GM23338 (cell line): Measurements from ENCODE around the gene LACRT. TPM values are rescaled to one million over a fixed set of nuclear protein-coding genes. Genes with fewer than 3 reads are reported as not detected.

Experiments used
- ATAC-seq: fragments of 200-7000 bp; cut with Tn5 transposase; 3 replicates; pipeline ENCODE4 v1.9.1; 2020
- DNase-seq: peaks from one replicate; pipeline ENCODE4 v3.0.0-alpha.2; 2015; ENCODE audit warnings: low spot score
- H2AFZ ChIP-seq: fragments of 200-600 bp; sonication (generic); 2 replicates; pipeline ENCODE4 v1.8.0; 2016; ENCODE audit warnings: antibody characterized with exemption, mild to moderate bottlenecking, moderate library complexity
- H3F3A ChIP-seq: fragments of 200-600 bp; sonication (generic); replicated peaks from 2 replicates; pipeline ENCODE4 v1.8.0; 2017; ENCODE audit warnings: antibody characterized with exemption, mixed run types, low read depth
- H3K27ac ChIP-seq: fragments of 200-600 bp; sonication (generic); 2 replicates; pipeline ENCODE4 v1.6.1; 2016; ENCODE audit warnings: low read depth
- H3K27me3 ChIP-seq: fragments of 200-600 bp; sonication (generic); 2 replicates; pipeline ENCODE4 v1.8.0; 2016; ENCODE audit warnings: mild to moderate bottlenecking, mixed run types, moderate library complexity; ENCODE audit not compliant: insufficient read depth
- H3K36me3 ChIP-seq: fragments of 200-600 bp; sonication (generic); 2 replicates; pipeline ENCODE4 v1.8.0; 2016; ENCODE audit warnings: mild to moderate bottlenecking; ENCODE audit not compliant: insufficient read depth
- H3K4me1 ChIP-seq: fragments of 200-600 bp; sonication (generic); 2 replicates; pipeline ENCODE4 v1.8.0; 2016; ENCODE audit warnings: mild to moderate bottlenecking, moderate library complexity; ENCODE audit not compliant: insufficient read depth
- H3K4me2 ChIP-seq: fragments of 200-600 bp; sonication (generic); 2 replicates; pipeline ENCODE4 v1.7.1; 2017; ENCODE audit warnings: mixed run types
- H3K4me3 ChIP-seq: fragments of 200-600 bp; sonication (generic); 2 replicates; pipeline ENCODE4 v1.6.1; 2016; ENCODE audit warnings: mixed run types
- H3K79me2 ChIP-seq: fragments of 200-600 bp; sonication (generic); replicated peaks from 2 replicates; pipeline ENCODE4 v1.8.0; 2017; ENCODE audit warnings: mild to moderate bottlenecking; ENCODE audit not compliant: insufficient read depth
- H3K9me2 ChIP-seq: fragments of 200-600 bp; sonication (generic); 2 replicates; pipeline ENCODE4 v1.8.0; 2017; ENCODE audit not compliant: insufficient read depth
- H4K20me1 ChIP-seq: fragments of 200-600 bp; sonication (generic); replicated peaks from 2 replicates; pipeline ENCODE4 v1.8.0; 2017; ENCODE audit warnings: mild to moderate bottlenecking; ENCODE audit not compliant: insufficient read depth
- H3K27ac Mint-ChIP-seq: 2 replicates; pipeline ENCODE4 v1.8.0; 2020; ENCODE audit warnings: inconsistent platforms, mild to moderate bottlenecking, moderate library complexity, mixed read lengths
- H3K27me3 Mint-ChIP-seq: 3 replicates; pipeline ENCODE4 v1.8.0; 2022; ENCODE audit warnings: low read depth, mild to moderate bottlenecking, moderate library complexity, mixed read lengths, inconsistent platforms; ENCODE audit not compliant: insufficient read depth, poor library complexity
- H3K36me3 Mint-ChIP-seq: 3 replicates; pipeline ENCODE4 v1.8.0; 2021; ENCODE audit warnings: low read depth, mild to moderate bottlenecking, inconsistent platforms, moderate library complexity, mixed read lengths
- H3K4me1 Mint-ChIP-seq: 3 replicates; pipeline ENCODE4 v1.8.0; 2020; ENCODE audit warnings: mild to moderate bottlenecking, inconsistent platforms, mixed read lengths
- H3K4me3 Mint-ChIP-seq: 3 replicates; pipeline ENCODE4 v1.8.0; 2021; ENCODE audit warnings: moderate library complexity, mild to moderate bottlenecking, inconsistent platforms, mixed read lengths
- H3K9me3 Mint-ChIP-seq: 3 replicates; pipeline ENCODE4 v1.8.0; 2020; ENCODE audit warnings: moderate library complexity, mild to moderate bottlenecking, inconsistent platforms, mixed read lengths
- ETS1 ChIP-seq: IDR thresholded peaks from 2 replicates; pipeline ENCODE4 v1.6.1; 2016; ENCODE audit warnings: antibody characterized with exemption
- EZH2 ChIP-seq: fragments of 200-600 bp; sonication (generic); IDR thresholded peaks from one replicate; pipeline ENCODE4 v1.8.0; 2017; ENCODE audit warnings: antibody characterized with exemption, mild to moderate bottlenecking, low read depth; ENCODE audit not compliant: unreplicated experiment
- EZH2phosphoT487 ChIP-seq: fragments of 200-600 bp; sonication (generic); IDR thresholded peaks from one replicate; pipeline ENCODE4 v1.8.1; 2018; ENCODE audit warnings: antibody characterized with exemption; ENCODE audit not compliant: unreplicated experiment
- JUNB ChIP-seq: IDR thresholded peaks from one replicate; pipeline ENCODE4 v1.6.1; 2016; ENCODE audit warnings: antibody characterized with exemption; ENCODE audit not compliant: unreplicated experiment
- NANOG ChIP-seq: IDR thresholded peaks from 2 replicates; pipeline ENCODE4 v1.6.1; 2016; ENCODE audit warnings: antibody characterized with exemption, borderline replicate concordance
- POLR2AphosphoS5 ChIP-seq: IDR thresholded peaks from 2 replicates; pipeline ENCODE4 v1.6.1; 2016; ENCODE audit warnings: antibody characterized with exemption, low read depth
- REST ChIP-seq: IDR thresholded peaks from one replicate; pipeline ENCODE4 v1.6.1; 2018; ENCODE audit warnings: antibody characterized with exemption; ENCODE audit not compliant: unreplicated experiment
- STAT1 ChIP-seq: IDR thresholded peaks from one replicate; pipeline ENCODE4 v1.6.1; 2016; ENCODE audit warnings: antibody characterized with exemption; ENCODE audit not compliant: unreplicated experiment
- ZNF114 ChIP-seq: fragments of 250-450 bp; sonication (Bioruptor Pico); IDR thresholded peaks from 2 replicates; pipeline ENCODE4 v1.5.0; 2020; ENCODE audit warnings: mild to moderate bottlenecking, moderate library complexity
- ZNF331 ChIP-seq: fragments of 250-450 bp; sonication (Bioruptor Pico); IDR thresholded peaks from 2 replicates; pipeline ENCODE4 v1.5.0; 2020; ENCODE audit warnings: low read depth, mild to moderate bottlenecking, moderate library complexity
- ZNF462 ChIP-seq: fragments of 250-450 bp; sonication (Bioruptor Pico); IDR thresholded peaks from 2 replicates; pipeline ENCODE4 v1.5.0; 2020; ENCODE audit warnings: mild to moderate bottlenecking, moderate library complexity
- polyA plus RNA-seq: library from polyadenylated mRNA; unstranded; fragments of >200 nt; fragmentation: Nextera tagmentation; extraction: Ambion mirVana; gene quantifications from 2 replicates; pipeline ENCODE4 v1.2.1, GENCODE V29; 2016
- total RNA-seq: library from RNA; depleted of rRNA; stranded (reverse); fragments of >200 nt; shearing (Covaris generic); gene quantifications from 2 replicates; pipeline ENCODE4 v1.2.3, GENCODE V29; 2014

The LACRT gene
- total and polyA plus RNA-seq, 2 experiments from 2014 or later: not detected

GRCh38 chr12:54589964-54590363, 44.7 kb downstream of the LACRT start:
- H3K4me2 ChIP-seq: no peak overlapping the region
- no peak for DNase-seq

More at GRCh38 chr12:54589964-54590363, 44.7 kb downstream of the LACRT start:
- no peaks in the 10 kb centered on the region for H3K9me3 Mint-ChIP-seq
- Histone ChIP-seq H3K79me2 (no peaks in the 10 kb centered on the region), H3K36me3 (no peaks in the 10 kb centered on the region), H3K9me2 (no peaks in the 10 kb centered on the region), H3F3A (no peaks in the 10 kb centered on the region), H4K20me1 (no peaks in the 10 kb centered on the region), H3K4me1 (peaks cover 31% of the 10 kb centered on the region), H2AFZ (no peak overlapping the region), H3K4me3 (no peak overlapping the region), H3K27me3 (peaks cover 70% of the 10 kb centered on the region), H3K27ac (no peak overlapping the region)
- no peak overlapping the region for H3K27ac Mint-ChIP-seq
- peaks cover 47% of the 10 kb centered on the region for H3K27me3 Mint-ChIP-seq
- H3K36me3 Mint-ChIP-seq: no peaks in the 10 kb centered on the region
- ATAC-seq: no peak
- H3K4me1 Mint-ChIP-seq: peaks cover 44% of the 10 kb centered on the region
- TF ChIP-seq JUNB: no peak
- no peak for TF ChIP-seq ZNF114 (CRISPR knock-in tag)
- no peak for TF ChIP-seq ETS1
- TF ChIP-seq NANOG: no peak
- TF ChIP-seq STAT1: no peak
- no peak for TF ChIP-seq EZH2
- no peak for TF ChIP-seq POLR2AphosphoS5
- no peak for TF ChIP-seq ZNF331 (CRISPR knock-in tag)
- TF ChIP-seq REST: no peak
- TF ChIP-seq ZNF462: no peak
- no peak for TF ChIP-seq EZH2phosphoT487
- H3K4me3 Mint-ChIP-seq: peak overlapping the region; percentile 73
